Neuronal stem cell (in vitro differentiated cells): ENCODE measurements around the gene SCMH1.

Experiments used
- DNase-seq: peaks from one replicate; pipeline ENCODE4 v3.0.0-alpha.2; 2013; ENCODE audit warnings: low spot score
- H2AFZ ChIP-seq: one replicate; pipeline ENCODE4 v1.6.1; 2013; ENCODE audit warnings: mild to moderate bottlenecking, low read length, inconsistent platforms
- H2AK5ac ChIP-seq: 2 replicates; pipeline ENCODE4 v1.6.1; 2013; ENCODE audit warnings: low read depth, mild to moderate bottlenecking, inconsistent platforms, low read length, moderate library complexity, mixed read lengths
- H2BK120ac ChIP-seq: 2 replicates; pipeline ENCODE4 v1.6.1; 2013; ENCODE audit warnings: low read depth, mild to moderate bottlenecking, inconsistent platforms, low read length, moderate library complexity, mixed read lengths
- H2BK12ac ChIP-seq: one replicate; pipeline ENCODE4 v1.6.1; 2013; ENCODE audit warnings: low read length, inconsistent platforms
- H2BK15ac ChIP-seq: 2 replicates; pipeline ENCODE4 v1.6.1; 2013; ENCODE audit warnings: mild to moderate bottlenecking, low read length, inconsistent platforms, mixed read lengths
- H2BK5ac ChIP-seq: one replicate; pipeline ENCODE4 v1.6.1; 2013; ENCODE audit warnings: inconsistent platforms, mild to moderate bottlenecking, low read length, moderate library complexity
- H3K14ac ChIP-seq: one replicate; pipeline ENCODE4 v1.6.1; 2013; ENCODE audit warnings: low read length, inconsistent platforms
- H3K18ac ChIP-seq: 2 replicates; pipeline ENCODE4 v1.6.1; 2013; ENCODE audit warnings: low read length, inconsistent platforms
- H3K23ac ChIP-seq: 2 replicates; pipeline ENCODE4 v1.6.1; 2013; ENCODE audit warnings: low read depth, mild to moderate bottlenecking, mixed read lengths, low read length, inconsistent platforms; ENCODE audit not compliant: poor library complexity
- H3K27ac ChIP-seq: replicated peaks from 3 replicates; pipeline ENCODE4 v1.5.1; 2013; ENCODE audit warnings: low read length, inconsistent platforms
- H3K27me3 ChIP-seq, 3 experiments: 2 replicates each; pipeline ENCODE4 v1.6.1; 2013; ENCODE audit warnings: low read length in 3 of 3, mild to moderate bottlenecking in 2 of 3, inconsistent platforms in 1 of 3, low read depth in 1 of 3, mixed read lengths in 1 of 3, moderate library complexity in 1 of 3; ENCODE audit not compliant: control insufficient read depth in 3 of 3, insufficient read depth in 3 of 3
- H3K36me3 ChIP-seq, 2 donors: replicated peaks in 1 of 2; 2 replicates each; pipeline ENCODE4 v1.6.1; 2013; ENCODE audit warnings: low read length in 2 of 2; ENCODE audit not compliant: control insufficient read depth in 2 of 2, insufficient read depth in 2 of 2
- H3K4ac ChIP-seq: 2 replicates; pipeline ENCODE4 v1.6.1; 2013; ENCODE audit warnings: inconsistent platforms, mild to moderate bottlenecking, low read length, moderate library complexity
- H3K4me1 ChIP-seq, 2 donors: 1 replicate in 1 of 2; 2 replicates in 1 of 2; pipeline ENCODE4 v1.6.1; 2013; ENCODE audit warnings: low read length in 2 of 2, low read depth in 1 of 2; ENCODE audit not compliant: control insufficient read depth in 2 of 2, insufficient read depth in 1 of 2
- H3K4me2 ChIP-seq: one replicate; pipeline ENCODE4 v1.6.1; 2013; ENCODE audit warnings: mild to moderate bottlenecking, low read length, inconsistent platforms; ENCODE audit not compliant: insufficient read depth, poor library complexity, severe bottlenecking
- H3K4me3 ChIP-seq, 2 donors: 2 replicates each; pipeline ENCODE4 v1.5.1; 2013; ENCODE audit warnings: low read length in 2 of 2, mild to moderate bottlenecking in 2 of 2, inconsistent platforms in 1 of 2, moderate library complexity in 1 of 2
- H3K79me1 ChIP-seq: one replicate; pipeline ENCODE4 v1.6.1; 2013; ENCODE audit warnings: low read depth, mild to moderate bottlenecking, inconsistent platforms, low read length, moderate library complexity
- H3K9ac ChIP-seq: one replicate; pipeline ENCODE4 v1.6.1; 2013; ENCODE audit warnings: mild to moderate bottlenecking, low read depth, low read length, inconsistent platforms; ENCODE audit not compliant: poor library complexity
- H3K9me3 ChIP-seq, 2 donors: replicated peaks in 1 of 2; 2 replicates each; pipeline versions ENCODE3 to v1.6.1; 2013; ENCODE audit warnings: low read length in 2 of 2, mild to moderate bottlenecking in 2 of 2, inconsistent platforms in 1 of 2, low read depth in 1 of 2, mixed read lengths in 1 of 2, moderate library complexity in 1 of 2; ENCODE audit not compliant: control insufficient read depth in 2 of 2, insufficient read depth in 1 of 2
- H4K8ac ChIP-seq: one replicate; pipeline ENCODE4 v1.6.1; 2013; ENCODE audit warnings: low read depth, mild to moderate bottlenecking, inconsistent platforms, low read length, moderate library complexity
- H4K91ac ChIP-seq: one replicate; pipeline ENCODE4 v1.6.1; 2013; ENCODE audit warnings: low read length, low read depth, mild to moderate bottlenecking, inconsistent platforms; ENCODE audit not compliant: poor library complexity
- WGBS, 2 donors: extraction: QIAGEN DNeasy Blood & Tissue Kit; methylation state at CpG; one replicate each; pipeline ENCODE4 v1.1.7; 2013; ENCODE audit warnings: missing lambda C conversion rate in 2 of 2, mixed read lengths in 1 of 2; ENCODE audit not compliant: insufficient read length in 2 of 2, insufficient replicate concordance in 1 of 2; ENCODE audit errors: extremely low coverage in 2 of 2; 5-methylcytosine and 5-hydroxymethylcytosine counted together

Gene SCMH1

GRCh38 chr1:41261926-41262618 lies 20.0 kb upstream of the SCMH1 start:
- Histone ChIP-seq H2BK5ac (no peak overlapping the region), H2AFZ (no peak overlapping the region), H2BK12ac (no peak overlapping the region), H3K4me2 (no peak overlapping the region), H3K27me3 (peaks cover 0 to 5% (median 0%) of the 10 kb centered on the region in 3 experiments), H3K9ac (no peak overlapping the region), H3K36me3 (no peaks in the 10 kb centered on the region), H4K8ac (no peak overlapping the region), H4K91ac (no peak overlapping the region), H3K4me1 (peaks cover 0 to 2% of the 10 kb centered on the region in 2 donors), H3K9me3 (peaks cover 0 to 4% of the 10 kb centered on the region in 2 donors), H3K4me3 (no peak overlapping the region), H3K4ac (no peak overlapping the region), H2BK120ac (no peak overlapping the region), H2AK5ac (no peak overlapping the region), H3K23ac (no peak overlapping the region), H3K27ac (no peak overlapping the region), H2BK15ac (no peak overlapping the region), H3K14ac (no peak overlapping the region), H3K79me1 (no peaks in the 10 kb centered on the region), H3K18ac (no peak overlapping the region)
- no CpG with 5 or more reads among the region's 3 CpGs for WGBS, 2 donors
- DNase-seq = no peak

- Histone ChIP-seq H2BK12ac (no peak overlapping the region), H3K18ac (no peak overlapping the region), H2AFZ (no peak overlapping the region), H3K79me1 (no peaks in the 10 kb centered on the region), H2BK15ac (no peak overlapping the region), H3K4ac (no peak overlapping the region), H3K4me3 (no peak overlapping the region), H4K8ac (no peak overlapping the region), H4K91ac (no peak overlapping the region), H3K9ac (no peak overlapping the region), H3K27me3 (peaks cover 0 to 5% (median 0%) of the 10 kb centered on the region in 3 experiments), H3K4me2 (no peak overlapping the region), H2BK5ac (no peak overlapping the region), H3K23ac (no peak overlapping the region), H3K9me3 (peaks cover under 1 to 4% of the 10 kb centered on the region in 2 donors), H2BK120ac (no peak overlapping the region), H3K14ac (no peak overlapping the region), H3K4me1 (peaks cover 0 to 2% of the 10 kb centered on the region in 2 donors), H3K36me3 (no peaks in the 10 kb centered on the region), H3K27ac (no peak overlapping the region), H2AK5ac (no peak overlapping the region)
- WGBS, 2 donors = no CpG with 5 or more reads among the region's 2 CpGs
- DNase-seq = no peak
Measured at GRCh38 chr1:41260768-41261167, 18.7 kb upstream of the SCMH1 start.

- Histone ChIP-seq H3K9me3 (peaks cover 4 to 6% of the 10 kb centered on the region in 2 donors), H2BK120ac (no peak overlapping the region), H3K79me1 (no peaks in the 10 kb centered on the region), H3K4me3 (no peak overlapping the region), H3K4me2 (no peak overlapping the region), H2BK15ac (no peak overlapping the region), H2AFZ (no peak overlapping the region), H3K27me3 (peaks cover 0 to 5% (median 0%) of the 10 kb centered on the region in 3 experiments), H3K18ac (no peak overlapping the region), H2BK12ac (no peak overlapping the region), H4K8ac (no peak overlapping the region), H3K4ac (no peak overlapping the region), H3K27ac (no peak overlapping the region), H3K36me3 (no peaks in the 10 kb centered on the region), H2AK5ac (no peak overlapping the region), H3K14ac (no peak overlapping the region), H2BK5ac (no peak overlapping the region), H4K91ac (no peak overlapping the region), H3K4me1 (peaks cover 0 to 2% of the 10 kb centered on the region in 2 donors), H3K23ac (peak overlapping the region; percentile 3), H3K9ac (no peak overlapping the region)
- no CpG with 5 or more reads among the region's 3 CpGs for WGBS, 2 donors
- DNase-seq = no peak
Measured at GRCh38 chr1:41259221-41259620, 17.1 kb upstream of the SCMH1 start.

- Histone ChIP-seq H3K14ac (no peak overlapping the region), H3K9me3 (peaks cover 4 to 10% of the 10 kb centered on the region in 2 donors), H3K79me1 (no peaks in the 10 kb centered on the region), H3K4ac (no peak overlapping the region), H3K36me3 (no peaks in the 10 kb centered on the region), H3K27me3 (peaks cover 0 to 5% (median 0%) of the 10 kb centered on the region in 3 experiments), H4K91ac (no peak overlapping the region), H4K8ac (no peak overlapping the region), H3K23ac (no peak overlapping the region), H2BK12ac (no peak overlapping the region), H3K4me3 (no peak overlapping the region), H2BK5ac (no peak overlapping the region), H2BK120ac (no peak overlapping the region), H3K9ac (no peak overlapping the region), H3K18ac (no peak overlapping the region), H3K4me1 (no peaks in the 10 kb centered on the region), H3K4me2 (no peak overlapping the region), H3K27ac (no peak overlapping the region), H2AFZ (no peak overlapping the region), H2AK5ac (no peak overlapping the region), H2BK15ac (no peak overlapping the region)
- no CpG with 5 or more reads among the region's 1 CpG for WGBS, 2 donors
- no peak for DNase-seq
Measured at GRCh38 chr1:41255978-41256377, 13.9 kb upstream of the SCMH1 start.
